ENCODE data around the gene SCLT1.

DNA sequence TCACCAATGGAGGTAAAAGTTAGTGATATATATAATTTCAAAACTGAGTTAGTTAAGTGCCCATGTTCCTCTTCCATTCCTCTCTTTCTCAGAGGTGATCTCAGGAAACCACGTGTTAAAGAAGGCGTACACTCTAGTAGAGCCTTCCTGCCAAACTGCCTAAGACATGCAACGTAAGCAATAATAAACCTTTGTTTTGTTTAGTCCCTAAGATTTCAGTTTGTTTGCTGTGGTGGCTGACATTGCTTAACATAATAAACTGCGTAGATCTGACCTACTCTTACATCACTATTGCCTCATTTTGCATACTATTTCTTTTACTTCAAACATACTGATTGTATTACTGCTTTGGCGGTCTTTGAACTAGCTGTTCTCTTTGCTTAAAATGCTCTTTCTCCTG lies 184.6 kb downstream of the SCLT1 start:
- TF ChIP-seq CTCF (IDR thresholded peaks at IDR 0.05) (no peak), KAT7 (CRISPR knock-in tag; IDR thresholded peaks at IDR 0.05; ENCODE audit: borderline replicate concordance) (no peak), CREB1 (CRISPR knock-in tag; IDR thresholded peaks at IDR 0.05) (no peak), ZNF281 (CRISPR knock-in tag; IDR thresholded peaks at IDR 0.05) (no peak), NFE2L1 (CRISPR knock-in tag; IDR thresholded peaks at IDR 0.05) (no peak)
- TF ChIP-seq, protein P1, sequence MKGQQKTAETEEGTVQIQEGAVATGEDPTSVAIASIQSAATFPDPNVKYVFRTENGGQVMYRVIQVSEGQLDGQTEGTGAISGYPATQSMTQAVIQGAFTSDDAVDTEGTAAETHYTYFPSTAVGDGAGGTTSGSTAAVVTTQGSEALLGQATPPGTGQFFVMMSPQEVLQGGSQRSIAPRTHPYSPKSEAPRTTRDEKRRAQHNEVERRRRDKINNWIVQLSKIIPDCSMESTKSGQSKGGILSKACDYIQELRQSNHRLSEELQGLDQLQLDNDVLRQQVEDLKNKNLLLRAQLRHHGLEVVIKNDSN (CRISPR knock-in tag; IDR thresholded peaks at IDR 0.05), result no peak
- TF ChIP-seq, protein P2, sequence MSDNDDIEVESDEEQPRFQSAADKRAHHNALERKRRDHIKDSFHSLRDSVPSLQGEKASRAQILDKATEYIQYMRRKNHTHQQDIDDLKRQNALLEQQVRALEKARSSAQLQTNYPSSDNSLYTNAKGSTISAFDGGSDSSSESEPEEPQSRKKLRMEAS (CRISPR knock-in tag; IDR thresholded peaks at IDR 0.05), result no peak

Measured in WTC11 (cell line).